HG03439 (cell line): ENCODE data around the gene SMIM29.
A peak's percentile ranks its signal among the peaks of the same experiment; 100 is the strongest.
"Not testable (repeated sequence)": the region's sequence is repeated elsewhere in the genome, so short reads cannot be mapped to it uniquely, and the experiment has no call there.

ENCODE experiments used
- ATAC-seq: cut with Tn5 transposase; IDR thresholded peaks from one replicate; pipeline ENCODE4 v1.9.1; 2021; ENCODE audit warnings: mild to moderate bottlenecking, moderate library complexity; ENCODE audit not compliant: unreplicated experiment

SMIM29 gene

DNA sequence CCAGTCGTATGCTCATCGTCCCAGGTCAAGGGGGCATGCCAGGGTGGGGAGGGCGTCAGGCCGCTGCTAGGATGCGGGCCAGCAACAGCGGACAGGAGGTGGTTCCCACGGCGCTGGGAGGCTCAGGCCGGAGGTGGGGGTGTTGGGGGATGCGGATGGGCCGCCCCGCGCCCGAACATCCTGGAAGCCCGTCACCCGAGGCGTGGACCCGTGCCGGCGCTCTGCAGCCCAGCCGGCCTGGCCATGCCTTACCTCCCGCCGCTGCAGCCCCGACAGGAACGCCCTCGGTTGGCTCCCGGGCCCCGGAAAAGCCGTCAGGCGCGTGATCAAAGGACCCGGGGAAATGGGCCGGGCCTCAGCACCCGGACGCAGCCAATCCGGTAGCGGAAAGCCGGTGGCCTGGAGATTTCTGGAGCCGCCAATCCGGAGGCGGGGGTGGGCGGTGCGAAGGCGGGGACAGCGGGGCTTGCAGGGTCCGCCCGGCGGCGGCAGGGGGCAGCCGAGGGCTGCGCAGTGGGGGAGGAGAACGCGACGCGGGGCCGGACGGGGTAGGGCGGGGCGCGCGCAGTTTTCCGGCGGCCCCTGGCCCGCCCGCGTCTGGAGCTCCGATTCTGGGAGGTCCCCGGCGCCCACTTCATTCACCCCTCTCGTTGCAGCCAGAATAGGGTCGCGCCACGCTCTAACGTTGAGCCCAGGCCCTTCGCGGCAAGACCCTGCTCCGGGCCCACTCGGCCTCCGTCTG, at the start of gene SMIM29:
Gene SMIM29, minus strand, starts transcription at position 280 of the 742 bp plus-strand sequence. CDS start 1,215 bp downstream, outside the sequence.
- ATAC-seq = peak; percentile 76

DNA sequence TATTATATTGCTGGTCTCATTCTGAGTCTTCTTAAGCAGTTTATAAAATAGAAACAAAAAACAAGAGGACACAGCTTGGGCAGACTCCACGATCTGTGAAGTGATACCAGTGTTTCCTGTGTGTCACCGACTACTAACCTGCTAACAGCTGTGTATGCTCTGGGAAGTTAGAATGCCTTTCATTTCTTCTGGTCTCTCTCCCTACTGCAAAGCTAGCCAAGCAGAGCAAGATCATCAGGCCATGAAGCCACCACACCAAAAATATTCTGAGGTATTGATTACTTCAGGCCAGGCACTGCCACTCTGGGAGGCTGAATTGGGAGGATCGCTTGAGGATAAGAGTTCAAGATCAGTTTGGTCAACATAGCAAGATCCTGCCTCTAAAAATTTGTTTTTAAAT, 46.9 kb upstream of the SMIM29 start:
- ATAC-seq = peak; percentile 52

DNA sequence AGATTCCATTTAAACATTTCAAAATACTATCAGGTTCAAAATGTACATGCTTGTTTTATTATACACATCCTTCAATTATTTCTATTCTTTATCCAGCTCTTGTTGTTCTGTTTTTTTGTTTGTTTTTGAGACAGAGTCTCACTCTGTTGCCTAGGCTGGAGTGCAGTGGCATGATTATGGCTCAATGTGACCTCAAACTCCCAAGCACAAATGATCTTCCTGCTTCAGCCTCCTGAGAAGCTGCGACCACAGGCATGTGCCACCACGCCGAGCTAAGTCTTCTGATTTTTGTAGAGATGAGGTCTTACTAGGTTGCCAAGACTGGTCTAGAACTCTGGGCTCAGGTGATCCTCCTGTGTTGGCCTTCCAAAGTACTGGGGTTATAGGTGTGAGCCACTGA, 44.1 kb upstream of the SMIM29 start:
- ATAC-seq = no peak

DNA sequence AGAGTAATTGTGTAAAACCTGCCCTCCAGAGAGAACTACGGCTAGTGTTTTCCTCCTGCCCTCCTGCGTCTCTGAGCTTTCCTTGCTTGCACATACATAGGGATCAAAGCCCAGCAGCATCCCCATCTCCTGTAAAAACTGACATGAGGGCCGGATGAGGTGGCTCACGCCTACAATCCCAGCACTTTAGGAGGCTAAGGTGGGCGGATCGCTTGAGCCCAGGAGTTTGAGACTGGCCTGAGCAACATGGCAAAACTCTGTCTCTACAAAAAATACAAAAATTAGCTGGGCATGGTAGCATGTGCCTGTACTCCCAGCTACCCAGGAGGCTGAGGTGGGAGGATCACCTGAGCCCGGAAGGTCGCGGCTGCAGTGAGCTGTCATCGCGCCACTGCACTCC, 40.3 kb upstream of the SMIM29 start:
- ATAC-seq = no peak

DNA sequence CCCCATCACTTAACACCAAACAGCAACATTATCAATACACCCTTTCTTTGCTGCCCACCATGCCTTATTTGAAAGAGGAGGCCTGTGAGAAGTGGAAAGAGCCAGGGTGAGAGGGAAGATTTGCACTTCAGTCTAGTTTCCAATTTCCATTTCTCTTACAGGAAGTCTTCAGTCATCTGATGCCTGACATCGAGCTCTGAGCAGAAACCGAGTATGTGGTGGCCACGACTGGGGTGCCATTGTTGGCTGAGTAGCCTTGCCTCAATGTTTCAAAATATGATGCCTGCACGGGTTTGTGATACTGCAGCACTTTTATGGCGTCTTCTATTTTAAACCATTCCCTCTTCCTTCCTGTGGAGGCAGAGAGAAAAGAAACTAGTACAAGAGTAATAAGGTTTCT, 39.8 kb upstream of the SMIM29 start:
- no peak for ATAC-seq

DNA sequence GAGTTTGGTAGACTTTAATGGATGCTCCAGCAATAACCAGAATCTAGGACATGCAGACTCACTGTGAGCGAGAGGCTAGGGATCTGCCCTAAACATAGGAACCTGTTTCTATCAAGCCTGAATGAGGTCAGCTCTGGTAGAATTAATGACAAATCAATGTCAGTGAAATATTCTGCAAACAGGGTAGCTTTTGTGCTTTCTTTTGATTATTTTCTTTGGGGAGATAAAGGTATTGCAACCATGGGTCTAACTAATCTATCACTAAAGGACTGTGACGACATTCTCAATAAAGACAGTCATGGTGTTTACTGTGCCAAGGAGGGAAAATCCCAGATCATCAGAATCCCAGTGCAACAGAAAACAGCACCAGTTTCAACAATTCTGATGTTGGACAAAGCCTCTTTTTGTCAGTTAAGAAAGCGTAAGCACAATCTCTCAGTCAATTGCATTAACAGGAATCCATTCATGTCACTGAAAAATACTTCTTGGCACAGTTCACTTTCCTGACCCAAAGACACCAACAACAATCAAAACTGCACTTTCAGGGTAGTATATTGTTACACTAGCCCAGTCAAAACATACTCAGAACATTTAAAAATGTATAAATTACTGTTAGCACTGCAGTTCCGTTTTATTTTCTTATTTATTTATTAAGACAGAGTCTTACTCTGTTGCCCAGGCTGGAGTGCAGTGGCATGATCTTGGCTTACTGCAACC, 36.8 kb upstream of the SMIM29 start:
- no peak for ATAC-seq

DNA sequence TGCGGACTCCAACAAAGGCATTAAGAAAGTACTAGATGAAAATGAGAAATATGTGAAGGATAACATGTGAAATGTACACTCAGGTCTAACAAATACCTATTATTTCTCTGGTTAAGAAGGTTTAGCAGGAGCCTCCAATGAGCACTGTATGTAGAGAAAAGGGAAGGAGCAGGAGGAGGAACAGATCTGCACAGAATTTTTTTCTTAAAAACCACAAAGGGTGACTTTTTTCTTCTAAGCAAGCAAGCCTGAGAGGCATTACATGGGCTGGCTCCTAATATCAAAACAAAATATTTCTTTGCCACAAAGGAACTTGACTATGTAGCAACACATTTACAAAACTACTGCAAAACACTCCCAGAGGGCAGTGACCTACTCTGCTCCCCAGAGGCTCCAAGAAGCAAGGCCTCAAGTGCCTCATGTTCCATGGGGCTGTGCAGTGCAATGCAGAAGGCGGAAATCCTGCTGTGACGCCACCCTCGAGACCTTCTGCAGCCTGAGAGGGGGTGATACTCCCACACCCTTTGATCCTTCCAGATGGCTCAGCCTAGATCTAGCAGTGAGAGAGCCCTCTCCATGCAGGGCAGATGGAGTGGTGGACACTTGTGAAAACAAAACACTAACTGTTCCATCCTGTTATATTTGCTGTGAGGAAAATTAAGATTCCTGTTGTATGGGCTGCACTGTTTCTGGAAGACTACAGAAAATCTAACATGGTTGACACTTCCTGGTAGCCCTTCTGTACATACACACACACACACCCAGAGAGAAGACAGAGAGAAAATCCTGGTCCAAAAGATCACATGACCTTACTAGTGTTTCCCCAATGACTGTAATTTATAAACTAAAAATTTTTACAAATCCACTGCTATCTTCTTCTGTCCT, 36.0 kb upstream of the SMIM29 start:
- ATAC-seq = no peak

DNA sequence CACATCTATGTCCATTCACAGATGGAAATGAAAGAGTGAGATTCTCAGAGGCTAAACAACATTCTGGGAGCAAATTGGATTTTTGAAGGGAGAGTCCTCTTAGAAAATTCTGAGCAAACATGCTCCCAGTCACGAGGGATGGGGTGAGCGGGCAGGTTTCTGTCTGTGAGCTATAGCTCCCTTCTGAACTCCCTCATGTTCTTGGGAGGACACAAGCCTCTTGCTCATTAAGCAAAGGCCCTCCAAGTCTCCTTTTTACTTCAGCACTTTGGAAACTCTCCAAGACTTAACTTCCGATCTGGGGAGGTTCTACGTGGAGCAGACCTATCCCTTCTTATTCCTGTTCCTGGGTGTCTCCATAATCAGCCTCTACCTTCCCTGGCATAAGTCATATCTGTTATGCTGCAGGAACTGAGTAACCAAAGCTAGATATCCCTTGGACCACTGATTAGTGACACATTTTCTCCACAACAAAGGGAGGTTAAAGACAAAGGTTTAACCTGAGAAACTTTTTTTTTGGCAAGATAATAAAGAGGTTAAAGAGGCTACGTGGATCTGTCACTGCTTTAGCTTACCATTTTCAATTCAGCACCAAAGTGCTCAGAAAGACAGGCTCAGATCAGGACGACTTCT, 33.0 kb upstream of the SMIM29 start:
- no peak for ATAC-seq

DNA sequence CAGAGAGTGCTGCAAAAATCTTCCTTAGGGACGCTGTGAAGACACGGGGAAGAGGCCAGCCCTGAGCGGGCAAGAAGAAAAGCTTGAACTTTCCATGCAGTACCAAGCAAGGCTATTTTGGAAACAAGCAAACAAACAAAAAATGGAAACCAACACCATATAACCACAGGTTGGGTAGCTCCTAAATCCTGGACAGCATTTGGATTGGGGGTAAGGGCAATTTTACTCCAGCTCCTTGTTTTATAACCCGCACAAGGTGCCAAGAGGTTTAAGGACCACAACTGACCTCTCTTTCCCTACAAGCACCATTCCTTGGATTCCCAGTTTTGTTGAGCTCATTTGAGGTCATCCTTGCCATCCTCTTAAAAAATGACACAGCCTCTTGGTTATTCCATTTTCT, 31.4 kb upstream of the SMIM29 start:
- no peak for ATAC-seq

DNA sequence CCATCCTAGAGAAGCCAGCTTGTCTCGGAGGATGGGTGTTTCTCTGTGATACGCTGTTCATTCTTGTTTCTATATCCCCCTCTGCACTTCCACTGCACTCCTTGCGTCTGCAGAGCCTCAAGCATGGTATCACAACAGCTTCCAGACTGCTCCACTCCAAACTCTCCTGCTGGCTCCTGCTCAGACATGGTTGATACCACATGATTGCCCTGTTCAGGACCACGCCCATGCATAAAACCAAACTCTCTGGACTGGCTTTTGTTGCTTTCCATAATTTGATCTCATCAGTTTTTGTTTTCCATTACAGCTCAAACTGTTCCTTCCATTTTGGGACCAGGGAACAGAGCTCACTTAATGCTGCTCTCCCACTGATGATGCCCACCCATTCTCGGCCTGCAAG, 30.0 kb upstream of the SMIM29 start:
- no peak for ATAC-seq

DNA sequence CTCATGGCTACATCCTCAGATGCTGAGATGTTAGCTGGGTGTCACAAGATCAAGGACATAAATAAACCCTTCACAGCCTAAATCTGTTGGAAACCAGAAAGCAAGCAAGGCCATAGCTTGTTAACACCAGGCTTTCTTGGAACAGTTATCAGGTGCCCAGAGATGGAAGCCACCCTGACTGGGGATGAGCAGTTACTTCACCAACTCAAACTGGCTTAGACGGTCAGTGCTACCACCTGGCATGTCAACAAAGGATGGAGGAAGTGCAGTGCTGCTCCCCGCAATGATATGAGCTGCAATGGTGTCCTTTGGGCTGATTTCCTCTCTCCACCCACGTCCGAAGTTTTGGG, 28.9 kb upstream of the SMIM29 start:
- no peak for ATAC-seq

DNA sequence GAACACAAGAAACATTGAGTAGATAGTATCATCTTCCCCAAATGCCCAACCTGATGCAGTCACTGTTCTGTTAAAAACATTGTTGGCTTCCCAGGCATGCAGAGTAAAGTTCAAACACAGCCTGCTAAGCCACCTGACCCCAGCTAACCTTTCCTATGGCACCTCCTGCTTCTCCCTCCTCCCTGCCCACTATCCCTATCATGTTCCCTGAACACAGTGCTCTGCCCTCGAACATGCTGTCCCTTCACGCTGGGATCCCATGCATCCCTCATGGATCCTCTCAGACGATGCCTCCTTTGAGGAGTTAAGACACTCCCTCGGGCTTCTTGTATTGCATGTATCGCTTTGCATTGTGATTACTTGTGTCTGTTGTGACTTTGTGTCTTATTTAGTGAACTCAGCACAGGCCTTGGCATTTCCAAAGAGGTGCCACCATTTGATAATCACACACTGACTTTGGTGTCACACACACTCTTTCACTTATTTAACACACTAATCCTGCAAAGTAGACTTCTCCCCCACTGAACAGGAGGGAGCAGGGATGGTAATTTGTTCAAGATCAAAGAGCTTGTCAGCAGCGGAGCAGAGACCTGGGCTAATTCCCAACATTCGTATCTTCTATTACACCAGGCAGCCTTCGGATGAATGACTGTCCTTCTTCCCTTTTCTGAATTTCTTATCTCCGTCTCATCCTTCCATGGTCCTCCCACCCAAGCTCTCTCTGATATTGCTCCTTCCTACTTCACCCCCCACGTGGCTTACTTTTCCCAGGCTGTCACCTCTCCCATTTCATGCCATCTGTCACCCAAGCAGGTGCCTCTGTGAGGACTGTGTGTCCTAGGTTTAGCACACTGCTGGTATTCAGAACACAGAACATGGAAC, 28.3 kb upstream of the SMIM29 start:
- no peak for ATAC-seq

DNA sequence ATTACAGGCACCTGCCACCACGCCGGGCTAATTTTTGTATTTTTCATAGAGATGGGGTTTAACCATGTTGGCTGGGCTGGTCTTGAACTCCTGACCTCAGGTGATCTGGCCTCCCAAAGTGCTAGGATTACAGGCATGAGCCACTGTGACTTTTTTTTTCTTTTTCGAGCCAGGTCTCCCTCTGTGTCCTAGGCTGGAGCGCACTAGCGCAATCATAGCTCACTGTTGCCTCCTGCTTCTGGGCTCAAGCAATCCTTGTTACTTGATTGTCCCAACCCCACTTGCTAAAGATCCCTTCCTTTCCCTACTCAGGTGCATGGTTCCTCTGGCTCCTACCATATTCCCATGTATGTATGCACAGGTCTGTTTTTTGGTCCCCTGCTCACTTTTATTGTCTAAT, 27.4 kb upstream of the SMIM29 start:
- no peak for ATAC-seq

DNA sequence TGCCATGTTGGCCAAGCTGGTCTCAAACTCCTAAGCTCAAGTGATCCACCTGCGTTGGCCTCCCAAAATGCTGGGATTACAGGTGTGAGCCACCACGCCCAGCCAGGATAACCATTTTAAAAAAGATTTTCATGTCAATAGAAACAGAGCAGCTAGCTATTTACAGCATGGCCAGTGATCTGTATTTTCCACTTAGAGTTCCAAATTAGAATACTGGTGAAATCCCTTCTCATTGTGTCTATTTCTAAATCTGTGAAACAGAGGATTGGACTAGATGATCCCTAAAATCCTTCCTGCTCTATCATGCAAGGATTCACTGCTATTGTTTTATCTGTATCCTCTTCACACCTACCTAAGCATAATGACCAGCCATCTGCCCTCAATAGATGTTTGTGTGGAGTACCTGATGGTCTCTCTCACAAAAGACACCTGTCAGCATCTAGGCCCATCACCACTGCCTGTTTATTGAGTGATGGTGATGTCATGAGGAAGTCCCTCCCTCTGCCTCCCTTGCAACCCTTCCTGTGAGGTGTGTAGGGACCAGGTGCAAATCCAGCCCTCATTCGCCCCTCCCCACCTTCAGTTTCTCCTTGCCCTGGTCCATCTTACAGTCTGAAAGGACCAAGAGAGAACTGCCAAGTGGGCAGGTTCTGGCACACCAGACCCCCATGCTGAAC, 26.5 kb upstream of the SMIM29 start:
- no peak for ATAC-seq

DNA sequence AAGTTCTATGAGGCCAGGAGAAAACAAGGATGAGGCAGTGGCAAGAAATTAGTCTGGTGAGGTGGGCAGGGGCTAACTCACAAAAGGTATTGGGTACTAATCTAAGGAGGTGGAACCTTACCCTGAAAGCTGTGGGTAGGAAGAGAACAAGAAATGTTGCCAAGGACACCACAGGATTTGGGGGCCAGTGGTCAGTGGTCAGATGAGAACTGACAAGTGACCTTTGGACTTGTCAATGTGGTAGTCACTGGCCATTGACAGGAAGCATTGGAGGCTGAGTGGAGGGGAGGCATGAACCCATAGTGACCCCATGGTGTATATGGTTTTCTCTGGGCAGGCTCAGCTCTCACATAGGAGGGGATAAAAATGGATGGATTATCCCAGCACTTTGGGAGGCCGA, 25.3 kb upstream of the SMIM29 start:
- no peak for ATAC-seq

DNA sequence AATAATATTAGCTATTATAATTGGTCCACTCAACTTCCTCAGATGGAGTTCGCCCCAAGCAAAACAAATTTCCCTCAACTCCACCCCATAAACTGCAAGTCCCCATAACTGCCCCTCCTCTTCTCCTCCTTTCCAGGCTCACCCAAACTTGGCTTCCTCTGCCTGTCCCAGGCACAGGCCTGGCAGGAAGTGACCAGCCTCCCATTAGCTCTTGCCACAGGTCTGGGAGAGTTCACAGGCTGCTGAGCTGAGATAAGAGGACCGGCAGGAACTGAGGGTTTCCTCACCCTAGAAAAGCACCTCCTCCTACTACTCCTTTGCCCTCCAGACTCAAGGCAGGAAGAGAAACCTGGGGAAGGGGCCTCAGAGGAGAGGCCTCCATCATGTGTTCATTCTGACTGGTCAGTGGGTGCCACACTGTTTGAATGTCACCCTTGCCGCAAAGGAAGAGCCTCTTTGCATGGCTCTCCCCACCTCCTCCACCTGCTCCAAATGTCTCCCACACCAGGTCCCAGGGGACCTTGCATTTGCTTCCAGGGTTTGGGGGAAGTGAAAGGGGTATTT, 24.5 kb upstream of the SMIM29 start:
- ATAC-seq = no peak

DNA sequence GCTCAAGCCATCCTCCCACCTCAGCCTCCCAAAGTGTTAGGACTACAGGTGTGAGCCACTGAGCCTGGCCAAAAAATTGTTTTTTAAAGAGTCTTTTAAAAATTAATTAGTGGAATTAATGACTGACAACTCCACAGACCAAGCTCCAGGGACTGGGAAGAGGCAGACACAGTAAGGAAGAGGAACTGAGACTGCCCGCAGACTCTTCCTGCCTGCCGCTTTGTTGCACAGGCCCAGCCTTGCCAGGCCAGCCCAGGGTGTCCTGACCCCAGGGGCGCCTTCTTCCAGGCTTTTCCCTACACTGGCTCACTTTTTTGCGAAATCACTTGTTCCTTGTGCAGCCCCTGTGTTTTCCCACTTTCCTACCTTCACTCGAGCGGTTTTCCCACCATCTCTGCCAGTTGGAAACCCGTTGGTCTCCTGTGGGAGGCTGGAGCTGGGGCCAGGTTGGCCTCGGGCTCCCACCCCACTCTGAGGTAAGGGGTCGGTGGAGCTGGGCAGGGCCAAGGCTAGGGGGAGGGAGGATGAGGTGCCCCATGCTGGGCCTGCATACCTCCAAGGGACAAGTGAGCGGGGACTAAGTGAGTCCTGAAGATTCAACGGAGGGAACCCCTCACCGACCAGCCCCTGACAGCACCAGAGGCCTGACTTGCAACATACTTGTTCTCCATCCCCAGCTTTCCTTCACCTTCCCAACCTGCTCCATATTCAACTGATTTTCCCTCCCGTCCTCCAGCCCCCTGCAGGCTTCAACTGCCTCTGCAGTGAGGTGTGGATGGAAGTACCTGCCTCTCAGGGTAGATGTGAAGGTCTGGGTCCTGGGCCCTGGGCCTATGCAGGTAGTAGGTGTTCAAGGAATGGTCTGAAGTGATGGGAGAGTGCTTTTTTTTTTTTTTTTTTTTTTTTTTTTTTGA, 23.5 kb upstream of the SMIM29 start:
- ATAC-seq = no peak

DNA sequence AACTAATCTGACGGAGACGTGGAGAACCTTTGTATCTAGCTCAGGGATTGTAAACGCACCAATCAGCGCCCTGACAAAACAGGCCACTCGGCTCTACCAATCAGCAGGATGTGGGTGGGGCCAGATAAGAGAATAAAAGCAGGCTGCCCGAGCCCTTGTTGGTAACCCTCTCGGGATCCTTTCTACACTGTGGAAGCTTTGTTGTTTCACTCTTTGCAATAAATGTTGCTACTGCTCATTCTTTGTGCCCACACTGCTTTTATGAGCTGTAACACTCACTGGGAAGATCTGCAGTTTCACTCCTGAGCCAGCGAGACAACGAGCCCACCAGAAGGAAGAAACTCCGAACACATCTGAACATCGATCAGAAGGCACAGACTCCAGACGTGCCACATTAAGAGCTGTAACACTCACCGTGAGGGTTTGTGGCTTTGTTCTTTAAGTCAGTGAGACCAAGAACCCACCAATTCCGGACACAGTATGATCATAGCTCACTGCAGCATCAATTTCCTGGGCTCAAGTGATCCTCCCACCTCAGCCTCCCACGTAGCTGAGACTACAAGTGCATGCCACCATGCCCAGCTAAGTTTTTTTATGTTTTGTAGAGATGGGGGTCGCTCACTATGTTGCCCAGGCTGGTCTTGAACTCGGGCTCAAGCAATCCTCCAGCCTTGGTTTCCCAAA, 21.0 kb upstream of the SMIM29 start:
- not testable (repeated sequence) for ATAC-seq
